Measurements from ENCODE around the gene HINT1.

Gene HINT1

GRCh38 chr5:131109540-131110255, 55.4 kb downstream of the HINT1 start:
- peak; percentile 1 for DNase-seq (ENCODE audit: low read depth, low spot score)
